GM06990 (cell line): ENCODE measurements around the gene GGA3.

ENCODE experiments used
- DNase-seq: peaks from one replicate; pipeline ENCODE4 v3.0.0-alpha.2; 2011; ENCODE audit not compliant: insufficient read length; ENCODE audit errors: extremely low read depth
- H3K27me3 ChIP-seq: replicated peaks from 2 replicates; pipeline ENCODE4 v1.6.0; 2011; ENCODE audit warnings: low read length; ENCODE audit not compliant: control insufficient read depth, insufficient read depth
- H3K36me3 ChIP-seq: 2 replicates; pipeline ENCODE4 v1.5.1; 2011; ENCODE audit warnings: low read length; ENCODE audit not compliant: control insufficient read depth, insufficient read depth
- H3K4me3 ChIP-seq: replicated peaks from 2 replicates; pipeline ENCODE4 v1.5.1; 2011; ENCODE audit warnings: low read depth, mild to moderate bottlenecking, control low read depth, low read length
- CTCF ChIP-seq: IDR thresholded peaks from 2 replicates; pipeline ENCODE4 v1.5.1; 2011; ENCODE audit warnings: low read length, control low read depth, mild to moderate bottlenecking, inconsistent platforms; ENCODE audit not compliant: insufficient read depth, poor library complexity, severe bottlenecking

Gene GGA3

GRCh38 chr17:75252039-75252816 is 9.2 kb downstream of the GGA3 start:
- no peak for DNase-seq
- TF ChIP-seq CTCF = no peak
- Histone ChIP-seq H3K36me3 (no peaks in the 10 kb centered on the region; the same call in 1 of the 2 replicates), H3K27me3 (no peaks in the 10 kb centered on the region), H3K4me3 (no peak overlapping the region)

GRCh38 chr17:75250009-75250471 is 11.4 kb downstream of the GGA3 start:
- H3K36me3 ChIP-seq = peaks cover 8% of the 10 kb centered on the region
- DNase-seq = peak; percentile 78
- no peaks in the 10 kb centered on the region for H3K27me3 ChIP-seq
- peak overlapping the region; percentile 48 for H3K4me3 ChIP-seq
- no peak for TF ChIP-seq CTCF

- Histone ChIP-seq H3K27me3 (no peaks in the 10 kb centered on the region), H3K36me3 (peaks cover 8% of the 10 kb centered on the region), H3K4me3 (peak overlapping the region; percentile 43)
- no peak for DNase-seq
- no peak for TF ChIP-seq CTCF
Measured at GRCh38 chr17:75249564-75249963, 11.8 kb downstream of the GGA3 start.

GRCh38 chr17:75246404-75246803 is 15.0 kb downstream of the GGA3 start:
- Histone ChIP-seq H3K36me3 (peaks cover 20% of the 10 kb centered on the region), H3K4me3 (no peak overlapping the region), H3K27me3 (no peaks in the 10 kb centered on the region)
- no peak for TF ChIP-seq CTCF
- DNase-seq = no peak

- DNase-seq = no peak
- Histone ChIP-seq H3K36me3 (peaks cover 32% of the 10 kb centered on the region), H3K27me3 (no peaks in the 10 kb centered on the region), H3K4me3 (no peak overlapping the region)
- TF ChIP-seq CTCF = no peak
Measured at GRCh38 chr17:75245011-75245410, 16.4 kb downstream of the GGA3 start.
